CD4-positive, alpha-beta memory T cell (primary cell): ENCODE data around the gene ADGRA3. TPM values are rescaled to one million over a fixed set of nuclear protein-coding genes. Genes with fewer than 3 reads are reported as not detected.

Source experiments
- CTCF ChIA-PET: fragments of 350-600 bp; sonication (Branson Sonifier 250); formaldehyde crosslinking; loops from one replicate; lab custom pipeline; 2021; ENCODE audit warnings: inconsistent platforms; ENCODE audit not compliant: partially characterized antibody; lab: Charles Lee
- POLR2A ChIA-PET: fragments of 350-600 bp; sonication (Branson Sonifier 250); formaldehyde crosslinking; loops from one replicate; lab custom pipeline; 2021; ENCODE audit not compliant: partially characterized antibody; lab: Charles Lee
- DNase-seq, 5 donors: peaks; one replicate each; pipeline versions ENCODE4 v3.0.0 to v3.0.0-alpha.2; 2020 to 2022; ENCODE audit warnings: mixed read lengths in 1 of 5
- H3K27ac ChIP-seq: one replicate; pipeline ENCODE4 v1.7.0; 2013; ENCODE audit warnings: low read depth, low read length
- H3K27me3 ChIP-seq: 2 replicates; pipeline ENCODE4 v1.7.0; 2013; ENCODE audit warnings: mild to moderate bottlenecking, low read length, moderate library complexity; ENCODE audit not compliant: insufficient read depth
- H3K36me3 ChIP-seq: 2 replicates; pipeline ENCODE4 v1.7.0; 2013; ENCODE audit warnings: mild to moderate bottlenecking, low read length, moderate library complexity; ENCODE audit not compliant: insufficient read depth
- H3K4me1 ChIP-seq: 2 replicates; pipeline ENCODE4 v1.7.0; 2013; ENCODE audit warnings: mild to moderate bottlenecking, low read length, moderate library complexity; ENCODE audit not compliant: insufficient read depth
- H3K4me3 ChIP-seq, 2 donors: one replicate each; pipeline ENCODE4 v1.7.0; 2013; ENCODE audit warnings: low read length in 2 of 2, mild to moderate bottlenecking in 1 of 2
- H3K9me3 ChIP-seq, 2 donors: one replicate each; pipeline ENCODE4 v1.7.0; 2013; ENCODE audit warnings: low read length in 2 of 2, control low read depth in 1 of 2; ENCODE audit not compliant: control insufficient read depth in 1 of 2
- H3K27ac Mint-ChIP-seq, 7 donors: one replicate each; pipeline ENCODE4 v1.8.0; 2020 to 2021; ENCODE audit warnings: mixed read lengths in 7 of 7, mild to moderate bottlenecking in 6 of 7, inconsistent platforms in 3 of 7, moderate library complexity in 3 of 7
- H3K27me3 Mint-ChIP-seq, 2 donors: one replicate each; pipeline ENCODE4 v1.8.0; 2020 to 2021; ENCODE audit warnings: mixed read lengths in 2 of 2
- H3K36me3 Mint-ChIP-seq, 2 donors: one replicate each; pipeline ENCODE4 v1.8.0; 2020 to 2021; ENCODE audit warnings: mixed read lengths in 2 of 2, inconsistent platforms in 1 of 2, mild to moderate bottlenecking in 1 of 2
- H3K4me1 Mint-ChIP-seq, 4 donors: one replicate each; pipeline ENCODE4 v1.8.0; 2020 to 2021; ENCODE audit warnings: mixed read lengths in 4 of 4, mild to moderate bottlenecking in 1 of 4
- H3K4me3 Mint-ChIP-seq, 8 donors: one replicate each; pipeline ENCODE4 v1.8.0; 2020 to 2021; ENCODE audit warnings: mixed read lengths in 8 of 8, mild to moderate bottlenecking in 7 of 8, moderate library complexity in 6 of 8, inconsistent platforms in 3 of 8
- H3K9me3 Mint-ChIP-seq, 8 donors: one replicate each; pipeline ENCODE4 v1.8.0; 2020 to 2021; ENCODE audit warnings: mixed read lengths in 8 of 8, mild to moderate bottlenecking in 5 of 8, inconsistent platforms in 3 of 8, moderate library complexity in 1 of 8
- intact Hi-C: fragments of 100-400 bp; cut with micrococcal nuclease; formaldehyde crosslinking; loops from one replicate; pipeline ENCODE4 v1.15.1; 2023
- polyA plus RNA-seq, 2 donors: library from polyadenylated mRNA; unstranded; fragments of 300-500 nt; fragmentation: Illumina TruSeq; gene quantifications; one replicate each; pipeline ENCODE4 v1.2.3, GENCODE V29; 2021
- total RNA-seq, 2 experiments: library from RNA; stranded (reverse); gene quantifications; one replicate each; pipeline ENCODE4 v1.2.3, GENCODE V29; 2021

The ADGRA3 gene
- total and polyA plus RNA-seq, 4 experiments from 2014 or later: 0.09 to 0.30 (median 0.20) TPM; not detected in 1

DNA sequence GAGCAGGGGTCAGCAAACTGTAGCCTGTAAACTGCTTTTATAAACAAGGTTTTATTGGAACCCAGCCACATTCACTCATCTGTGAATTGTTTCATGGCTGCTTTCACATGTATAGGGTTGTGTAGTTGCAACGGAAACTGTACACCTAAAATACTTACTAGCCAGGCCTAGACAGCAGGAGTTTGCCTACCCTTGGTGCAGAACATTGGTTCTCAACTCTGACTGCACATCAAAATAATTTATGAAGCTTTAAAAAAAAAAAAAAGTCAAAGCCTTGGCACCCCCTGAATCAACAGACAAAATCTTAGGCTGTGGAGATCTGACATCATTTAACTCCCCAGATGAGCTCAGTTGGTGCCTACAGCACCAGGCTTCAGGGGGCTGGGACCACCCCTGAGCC lies 27.8 kb downstream of the ADGRA3 start:
- ChIA-PET CTCF (interaction anchor here (1.2 kb wide), 1 partner anchor 10 kb away, joined by 3 read pairs; no protein-coding TSS in a partner anchor), POLR2A (no interaction called here)
- H3K9me3 ChIP-seq: no peaks in the 10 kb centered on the region
- H3K36me3 ChIP-seq: no peaks in the 10 kb centered on the region
- DNase-seq: no peak
- H3K4me1 ChIP-seq: no peaks in the 10 kb centered on the region
- H3K27ac ChIP-seq: no peak overlapping the region
- no peak overlapping the region for H3K4me3 ChIP-seq
- intact Hi-C loops: no loop called here
- no peak overlapping the region for H3K4me3 Mint-ChIP-seq
- no peaks in the 10 kb centered on the region for H3K4me1 Mint-ChIP-seq
- peaks cover 0 to 7% (median 0%) of the 10 kb centered on the region in 8 donors for H3K9me3 Mint-ChIP-seq
- H3K27me3 Mint-ChIP-seq: no peaks in the 10 kb centered on the region
- no peak overlapping the region for H3K27ac Mint-ChIP-seq
- no peaks in the 10 kb centered on the region for H3K36me3 Mint-ChIP-seq
- no peaks in the 10 kb centered on the region for H3K27me3 ChIP-seq

GRCh38 chr4:22487328-22487727 lies 28.5 kb downstream of the ADGRA3 start:
- H3K27me3 Mint-ChIP-seq: no peaks in the 10 kb centered on the region
- ChIA-PET POLR2A (no interaction called here), CTCF (no interaction called here)
- Histone ChIP-seq H3K4me3 (no peak overlapping the region), H3K27me3 (no peaks in the 10 kb centered on the region), H3K27ac (no peak overlapping the region), H3K36me3 (no peaks in the 10 kb centered on the region), H3K9me3 (no peaks in the 10 kb centered on the region), H3K4me1 (no peaks in the 10 kb centered on the region)
- H3K9me3 Mint-ChIP-seq: peaks cover 0 to 7% (median 0%) of the 10 kb centered on the region in 8 donors
- intact Hi-C loops: no loop called here
- H3K27ac Mint-ChIP-seq: no peak overlapping the region
- no peaks in the 10 kb centered on the region for H3K4me1 Mint-ChIP-seq
- H3K36me3 Mint-ChIP-seq: no peaks in the 10 kb centered on the region
- DNase-seq: no peak
- no peak overlapping the region for H3K4me3 Mint-ChIP-seq

- Histone ChIP-seq H3K9me3 (no peaks in the 10 kb centered on the region), H3K4me3 (no peak overlapping the region), H3K4me1 (no peaks in the 10 kb centered on the region), H3K27me3 (no peaks in the 10 kb centered on the region), H3K36me3 (no peaks in the 10 kb centered on the region), H3K27ac (no peak overlapping the region)
- ChIA-PET POLR2A (no interaction called here), CTCF (no interaction called here)
- Mint-ChIP-seq H3K27me3 (no peaks in the 10 kb centered on the region), H3K4me3 (no peak overlapping the region), H3K36me3 (no peaks in the 10 kb centered on the region), H3K9me3 (peaks cover 0 to 7% (median 0%) of the 10 kb centered on the region in 8 donors), H3K27ac (no peak overlapping the region), H3K4me1 (no peaks in the 10 kb centered on the region)
- intact Hi-C loops: no loop called here
- no peak for DNase-seq
Observed at GRCh38 chr4:22486276-22486675, 29.6 kb downstream of the ADGRA3 start.

GRCh38 chr4:22485737-22486136 lies 30.1 kb downstream of the ADGRA3 start:
- no peak for DNase-seq
- no peaks in the 10 kb centered on the region for H3K4me1 ChIP-seq
- no peaks in the 10 kb centered on the region for H3K9me3 ChIP-seq
- no peaks in the 10 kb centered on the region for H3K4me1 Mint-ChIP-seq
- no peak overlapping the region for H3K4me3 ChIP-seq
- no peaks in the 10 kb centered on the region for H3K27me3 ChIP-seq
- no peak overlapping the region for H3K27ac ChIP-seq
- no peaks in the 10 kb centered on the region for H3K36me3 Mint-ChIP-seq
- no peaks in the 10 kb centered on the region for H3K27me3 Mint-ChIP-seq
- ChIA-PET POLR2A (no interaction called here), CTCF (no interaction called here)
- no peak overlapping the region for H3K27ac Mint-ChIP-seq
- no peaks in the 10 kb centered on the region for H3K36me3 ChIP-seq
- intact Hi-C loops: no loop called here
- peaks cover 0 to 6% (median 0%) of the 10 kb centered on the region in 8 donors for H3K9me3 Mint-ChIP-seq
- H3K4me3 Mint-ChIP-seq: no peak overlapping the region

DNA sequence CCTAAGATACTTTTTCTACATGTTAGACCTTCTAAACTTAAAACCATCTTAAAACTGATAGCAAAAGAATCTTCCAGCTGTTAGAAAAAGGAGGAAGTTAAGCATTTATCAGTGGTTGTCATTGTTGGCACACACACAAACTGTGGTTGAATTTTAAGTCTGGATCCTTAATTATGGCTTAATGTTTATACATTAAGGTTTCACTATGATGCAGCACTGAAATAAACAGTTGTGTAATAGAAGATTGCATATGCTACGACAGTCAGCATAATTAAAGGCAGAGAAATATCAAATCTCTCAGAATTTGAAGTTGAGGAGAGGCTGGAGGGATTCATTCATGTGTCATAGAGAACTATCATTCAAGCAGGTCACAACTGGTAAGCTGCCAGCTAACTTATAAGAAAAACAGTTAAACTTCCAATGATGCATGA lies 32.3 kb downstream of the ADGRA3 start:
- Mint-ChIP-seq H3K9me3 (peaks cover 0 to 7% (median under 1%) of the 10 kb centered on the region in 8 donors), H3K27me3 (no peaks in the 10 kb centered on the region), H3K4me1 (no peaks in the 10 kb centered on the region), H3K4me3 (no peak overlapping the region), H3K27ac (no peak overlapping the region), H3K36me3 (no peaks in the 10 kb centered on the region)
- H3K4me3 ChIP-seq: no peak overlapping the region
- ChIA-PET CTCF (no interaction called here), POLR2A (no interaction called here)
- no peaks in the 10 kb centered on the region for H3K4me1 ChIP-seq
- no peaks in the 10 kb centered on the region for H3K27me3 ChIP-seq
- intact Hi-C loops: no loop called here
- no peaks in the 10 kb centered on the region for H3K36me3 ChIP-seq
- no peak for DNase-seq
- no peaks in the 10 kb centered on the region for H3K9me3 ChIP-seq
- no peak overlapping the region for H3K27ac ChIP-seq

DNA sequence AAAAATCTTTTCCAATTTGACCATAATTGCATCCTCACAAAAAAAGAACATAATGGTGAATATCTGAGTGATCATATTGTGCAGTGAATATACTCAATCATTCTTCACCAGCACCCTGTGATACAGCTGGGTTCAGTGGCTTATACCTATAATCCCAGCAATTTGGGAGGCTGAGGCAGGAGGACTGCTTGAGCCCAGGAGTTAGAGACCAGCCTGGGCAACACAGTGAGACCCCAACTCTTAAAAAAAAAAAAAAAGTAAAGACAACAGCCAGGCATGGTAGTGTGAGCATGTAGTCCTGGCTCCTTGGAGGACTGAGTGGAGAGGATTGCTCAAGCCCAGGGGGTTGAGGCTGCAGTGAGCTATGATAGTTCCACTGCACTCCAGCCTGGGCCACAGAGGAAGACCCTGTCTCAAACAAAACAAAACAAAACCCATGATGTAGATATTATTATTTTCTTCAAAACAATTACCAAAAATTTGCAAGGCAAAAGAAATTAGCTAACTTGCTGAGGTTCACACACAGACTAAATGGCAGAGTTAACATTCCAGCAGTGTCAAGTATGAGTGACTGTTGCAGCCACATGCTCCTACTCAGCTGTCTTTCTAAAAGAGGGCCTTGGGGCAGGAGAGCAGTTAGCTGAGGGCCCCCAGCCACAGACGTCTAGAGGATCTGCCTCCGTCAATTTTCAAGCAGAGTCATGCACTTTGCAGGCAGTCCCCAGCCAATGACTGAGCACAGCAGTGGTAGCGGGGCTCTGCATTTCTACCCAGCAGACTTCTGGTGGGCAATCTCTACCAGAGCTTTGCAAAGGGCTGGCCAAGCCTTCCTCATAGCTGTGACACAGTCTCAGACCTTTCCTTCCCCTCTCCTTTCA lies 33.4 kb downstream of the ADGRA3 start:
- H3K4me1 Mint-ChIP-seq: no peaks in the 10 kb centered on the region
- H3K27ac Mint-ChIP-seq: no peak overlapping the region

GRCh38 chr4:22480675-22481327 lies 35.1 kb downstream of the ADGRA3 start:
- Mint-ChIP-seq H3K9me3 (peaks cover 0 to 9% (median 1%) of the 10 kb centered on the region in 8 donors), H3K27ac (no peak overlapping the region), H3K27me3 (no peaks in the 10 kb centered on the region), H3K4me3 (no peak overlapping the region), H3K36me3 (no peaks in the 10 kb centered on the region), H3K4me1 (no peaks in the 10 kb centered on the region)
- Histone ChIP-seq H3K4me3 (no peak overlapping the region), H3K9me3 (no peaks in the 10 kb centered on the region), H3K27me3 (no peaks in the 10 kb centered on the region), H3K4me1 (no peaks in the 10 kb centered on the region), H3K36me3 (no peaks in the 10 kb centered on the region), H3K27ac (no peak overlapping the region)
- DNase-seq: no peak
- POLR2A ChIA-PET: no interaction called here
- CTCF ChIA-PET: no interaction called here
- intact Hi-C loops: no loop called here

More for the DNA sequence above, 33.4 kb downstream of the ADGRA3 start:
- ChIA-PET CTCF (no interaction called here), POLR2A (no interaction called here)
- intact Hi-C loops: no loop called here
- Mint-ChIP-seq H3K4me3 (no peak overlapping the region), H3K9me3 (peaks cover 0 to 9% (median 1%) of the 10 kb centered on the region in 8 donors), H3K36me3 (no peaks in the 10 kb centered on the region), H3K27me3 (no peaks in the 10 kb centered on the region)
- Histone ChIP-seq H3K4me1 (no peaks in the 10 kb centered on the region), H3K4me3 (no peak overlapping the region), H3K36me3 (no peaks in the 10 kb centered on the region), H3K27me3 (no peaks in the 10 kb centered on the region), H3K27ac (no peak overlapping the region), H3K9me3 (no peaks in the 10 kb centered on the region)
- DNase-seq: no peak
